Measurements from ENCODE around the gene YWHAQ. TPM values are rescaled to one million over a fixed set of nuclear protein-coding genes. Genes with fewer than 3 reads are reported as not detected.

YWHAQ gene
- total RNA-seq, 1 donor from 2014 or later, result 209 TPM

DNA sequence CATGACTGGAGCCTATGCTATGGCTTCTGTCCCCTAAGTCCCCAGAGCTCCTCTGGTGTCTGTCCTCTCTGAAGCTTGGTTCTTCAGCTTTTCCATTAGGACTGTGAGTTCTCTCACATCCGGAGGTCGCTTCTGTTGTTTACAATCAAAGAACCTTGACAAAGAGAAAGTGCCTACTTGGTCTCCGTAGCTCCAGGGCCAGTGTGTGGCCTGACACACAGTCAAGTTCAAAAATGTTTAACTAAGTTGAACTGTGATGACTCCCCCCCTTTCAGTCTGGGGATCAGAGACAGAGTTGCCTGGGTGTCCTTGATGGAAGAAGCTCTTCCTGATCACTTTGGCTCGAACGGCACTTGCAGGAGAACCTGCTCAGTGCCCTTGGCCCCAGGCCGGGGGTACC, 26.3 kb upstream of the YWHAQ start:
- ATAC-seq (no peak), DNase-seq (ENCODE audit: low spot score) (no peak)
- intact Hi-C loops (cut with DNase I), result no loop called here

DNA sequence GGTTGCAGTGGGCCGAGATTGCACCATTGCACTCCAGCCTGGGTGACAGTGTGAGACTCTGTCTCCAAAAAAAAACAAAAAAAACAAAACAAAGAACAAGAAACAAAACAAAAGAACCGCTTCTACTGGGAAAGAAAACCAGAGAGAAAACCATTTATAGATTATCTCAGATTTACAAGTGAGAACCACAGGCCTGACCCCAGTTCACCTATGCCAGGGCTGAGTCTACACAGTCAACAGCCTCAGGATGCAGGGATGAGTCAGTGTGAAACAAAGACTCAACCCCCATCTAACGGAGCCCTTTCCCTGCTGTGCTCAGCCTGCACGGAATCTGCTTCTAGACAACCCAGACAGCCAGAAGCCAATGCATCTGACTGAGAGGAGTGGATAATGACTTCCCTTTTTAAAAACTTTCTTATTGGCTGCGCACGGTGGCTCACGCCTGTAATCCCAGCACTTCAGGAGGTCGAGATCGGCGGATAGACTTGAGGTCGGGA, 25.5 kb upstream of the YWHAQ start:
- no peak for DNase-seq (ENCODE audit: low spot score)
- intact Hi-C loops (cut with DNase I), result no loop called here
- no peak for ATAC-seq

DNA sequence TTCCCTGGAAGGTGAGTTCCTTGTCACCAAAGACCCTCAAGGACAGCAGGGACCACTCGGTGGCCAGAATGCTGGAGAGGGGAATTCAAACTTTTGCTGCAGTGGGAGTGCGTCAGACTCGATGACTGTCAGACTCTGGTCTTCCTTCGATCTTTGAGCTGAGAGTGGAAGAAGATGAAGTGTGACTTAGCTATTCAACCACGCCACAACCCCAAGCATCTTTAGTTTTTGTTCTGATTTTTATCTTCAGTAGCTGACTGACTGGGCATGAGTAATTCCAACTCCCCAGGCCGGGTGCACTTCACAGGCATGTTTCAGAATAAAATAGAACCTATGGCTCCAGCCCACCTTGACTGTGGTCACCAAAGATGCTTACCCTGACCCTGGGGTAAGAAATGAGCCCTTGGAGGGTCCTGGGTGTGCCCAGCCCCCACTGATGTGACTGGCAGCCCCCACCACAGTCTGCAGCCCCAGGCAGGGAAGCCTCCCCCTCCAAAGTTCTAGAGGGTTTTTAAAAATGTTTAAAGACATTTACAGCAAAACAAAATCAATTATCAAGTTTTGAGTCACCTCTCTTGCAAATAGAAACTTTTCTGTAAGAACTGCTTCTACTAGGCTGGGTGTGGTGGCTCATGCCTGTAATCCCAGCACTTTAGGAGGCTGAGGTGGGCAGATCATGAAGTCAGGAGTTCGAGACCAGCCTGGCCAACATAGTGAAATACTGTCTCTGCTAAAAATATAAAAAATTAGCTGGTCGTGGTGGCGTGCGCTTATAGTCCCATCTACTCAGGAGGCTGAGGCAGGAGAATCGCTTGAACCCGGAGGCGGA, 24.9 kb upstream of the YWHAQ start:
- ATAC-seq (no peak), DNase-seq (ENCODE audit: low spot score) (no peak)
- intact Hi-C loops (cut with DNase I), result no loop called here

DNA sequence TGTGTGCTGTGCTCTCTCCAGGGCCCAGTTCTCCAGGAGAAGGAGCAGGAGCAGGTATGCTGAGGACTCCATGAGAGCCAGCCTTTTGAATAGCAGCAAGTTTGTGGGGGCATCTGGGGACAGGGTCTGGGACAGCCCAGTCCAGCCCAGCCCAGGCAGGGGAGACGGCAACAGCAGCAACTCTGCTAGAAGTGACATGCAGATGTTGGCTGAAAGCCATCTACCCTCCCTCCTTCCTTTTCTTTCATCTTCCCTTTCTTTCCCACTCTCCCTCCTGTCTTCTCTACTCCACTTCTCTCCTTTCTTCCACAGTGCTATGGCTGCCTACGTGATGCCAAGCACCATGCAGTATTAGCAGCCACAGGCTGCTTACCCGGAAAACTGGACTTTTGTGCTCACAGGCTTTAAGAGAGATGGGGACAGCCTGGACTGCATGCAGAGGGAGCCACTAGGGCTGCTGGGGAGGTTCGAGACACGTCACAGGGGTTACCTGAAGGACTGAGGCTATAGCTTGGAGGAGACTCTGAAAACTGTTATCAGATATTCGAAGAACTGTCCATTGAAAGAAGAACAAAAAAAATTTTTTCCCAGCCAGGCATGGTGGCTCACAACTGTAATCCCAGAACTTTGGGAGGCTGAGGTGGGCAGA, 23.8 kb upstream of the YWHAQ start:
- no peak for DNase-seq (ENCODE audit: low spot score)
- intact Hi-C loops (cut with DNase I), result no loop called here
- ATAC-seq, result no peak

DNA sequence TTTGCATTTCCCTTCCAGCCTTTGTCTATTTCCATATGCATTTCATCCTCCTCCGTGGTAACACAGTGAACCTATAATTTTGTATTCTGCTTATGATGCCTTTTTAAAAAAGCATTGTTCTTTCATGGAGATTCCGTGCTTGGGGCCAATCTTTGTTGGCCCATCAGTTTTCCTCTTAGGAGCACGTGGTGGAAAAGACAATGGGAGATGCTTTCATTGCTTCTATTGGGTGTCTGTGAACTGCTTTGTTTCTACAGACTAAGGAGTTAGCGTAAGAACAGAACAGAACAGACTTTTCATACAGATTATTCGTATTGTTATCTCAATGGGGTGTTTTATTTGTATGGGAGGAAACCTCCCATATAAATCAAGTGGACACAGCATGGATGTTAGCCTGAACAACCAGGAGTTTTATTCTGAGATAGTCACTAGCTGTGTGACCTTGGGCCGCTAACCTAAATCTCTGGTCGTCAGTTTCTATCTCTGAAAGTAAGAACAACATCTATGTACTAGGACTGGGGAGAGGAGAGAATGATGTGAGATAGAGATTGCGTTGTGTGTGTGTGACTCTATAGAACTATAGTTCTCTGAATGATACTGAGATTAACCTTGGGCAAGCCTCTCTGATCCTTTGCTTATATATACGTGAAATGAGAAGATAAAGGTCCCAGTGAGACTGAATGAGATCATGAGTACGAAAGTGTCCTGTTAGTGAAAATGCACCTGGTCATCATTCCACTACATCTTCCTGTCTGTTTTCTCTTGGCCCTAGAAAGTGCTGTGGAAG, 22.9 kb upstream of the YWHAQ start:
- DNase-seq (ENCODE audit: low spot score) (no peak), ATAC-seq (no peak)
- intact Hi-C loops (cut with DNase I), result no loop called here

DNA sequence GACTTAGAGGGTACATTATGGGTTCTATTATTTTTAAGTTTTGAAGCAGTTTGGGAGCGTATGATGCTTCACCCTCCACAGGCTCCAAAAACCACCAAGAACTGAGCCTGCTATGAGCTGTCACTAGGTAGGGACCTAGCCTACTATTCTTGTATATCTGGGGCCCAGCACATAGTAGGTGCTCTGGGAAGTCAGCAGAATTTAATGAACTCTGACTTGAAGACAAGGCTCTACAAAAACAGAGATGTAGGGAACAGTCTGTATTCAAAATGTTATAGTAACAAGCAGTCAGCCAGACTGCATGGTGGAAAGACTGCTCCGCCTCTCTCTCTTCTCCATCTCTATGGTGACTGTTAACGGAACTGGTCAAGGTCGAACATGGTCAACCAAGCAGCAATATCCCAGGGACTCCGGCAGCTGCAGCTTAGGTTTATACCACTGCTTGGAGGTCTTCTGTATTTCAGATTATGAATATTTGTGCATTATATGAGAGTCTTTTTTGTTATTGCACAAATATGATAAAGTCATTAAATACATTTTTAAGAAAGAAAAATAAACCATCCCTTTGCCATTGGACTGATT, 22.2 kb upstream of the YWHAQ start:
- intact Hi-C loops (cut with DNase I), result no loop called here
- ATAC-seq (no peak), DNase-seq (ENCODE audit: low spot score) (no peak)

DNA sequence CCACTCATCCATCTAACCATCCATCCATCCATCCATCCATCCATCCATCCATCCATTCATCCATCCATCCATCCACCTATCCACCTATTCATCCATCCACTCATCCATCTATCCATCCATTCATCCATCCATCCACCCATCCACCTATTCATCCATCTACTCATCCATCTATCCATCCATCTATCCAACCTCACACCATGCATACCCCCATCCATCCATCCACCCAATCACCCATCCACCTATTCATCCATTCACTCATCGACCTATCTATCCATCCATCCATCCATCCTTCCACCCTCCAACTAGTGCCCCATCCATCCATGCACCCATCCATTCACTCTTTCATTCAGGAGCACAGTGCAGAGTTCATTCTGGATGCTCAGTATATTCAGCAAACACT, 21.5 kb upstream of the YWHAQ start:
- intact Hi-C loops (cut with DNase I), result no loop called here
- DNase-seq (ENCODE audit: low spot score), result no peak
- ATAC-seq, result no peak

DNA sequence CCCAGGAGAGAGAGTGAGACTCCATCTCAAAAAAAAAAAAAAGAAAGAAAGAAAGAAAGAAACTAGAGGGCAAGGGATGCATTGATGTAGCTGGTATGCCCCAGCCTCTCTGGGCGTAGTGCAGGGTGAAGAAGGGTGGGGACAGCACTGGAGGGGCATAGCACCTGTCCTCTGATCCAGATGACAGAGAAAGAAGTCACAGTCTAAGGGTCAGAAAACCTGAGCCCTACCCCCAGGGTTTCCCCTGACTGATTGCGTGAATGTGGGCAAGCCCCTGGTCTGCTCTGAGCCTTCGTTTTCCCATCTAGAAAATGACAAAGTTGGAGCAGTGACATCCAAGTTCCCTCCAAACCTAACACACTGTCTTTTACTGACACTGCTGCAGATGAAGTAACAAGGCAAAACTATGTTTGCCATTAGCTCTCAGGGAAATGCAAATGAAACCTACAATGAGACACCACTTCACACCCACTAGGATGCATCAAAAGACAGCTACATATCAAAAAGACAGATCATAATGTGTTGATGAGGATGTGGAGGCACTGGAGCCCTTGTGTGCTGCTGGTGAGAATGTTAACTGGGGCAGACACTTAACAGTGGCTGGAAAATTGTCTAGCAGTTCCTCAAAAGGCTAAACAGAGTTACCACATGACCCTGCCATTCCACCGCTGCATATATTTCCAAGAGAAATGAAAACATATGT, 19.5 kb upstream of the YWHAQ start:
- no peak for DNase-seq (ENCODE audit: low spot score)
- no peak for ATAC-seq
- intact Hi-C loops (cut with DNase I), result no loop called here

DNA sequence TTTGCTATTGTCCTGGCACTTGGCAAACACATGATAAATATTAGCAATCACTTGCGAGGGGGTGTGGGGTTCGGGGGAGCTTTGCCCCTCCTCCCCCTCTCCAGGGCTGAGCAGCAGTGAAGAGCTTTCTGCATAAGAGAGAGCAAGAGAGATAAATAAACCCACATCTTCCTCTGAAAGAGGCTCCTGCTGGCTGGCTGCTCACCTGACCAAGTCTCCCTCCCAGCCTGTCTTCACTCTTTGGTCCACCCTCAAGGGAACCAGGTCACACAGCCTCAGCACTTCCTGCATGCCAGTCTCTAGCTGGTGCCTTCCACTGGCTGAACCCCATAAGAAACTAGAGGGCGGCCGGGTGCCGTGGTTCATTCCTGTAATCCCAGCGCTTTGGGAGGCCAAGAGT, 18.5 kb upstream of the YWHAQ start:
- intact Hi-C loops (cut with DNase I), result no loop called here
- no peak for ATAC-seq
- no peak for DNase-seq (ENCODE audit: low spot score)

DNA sequence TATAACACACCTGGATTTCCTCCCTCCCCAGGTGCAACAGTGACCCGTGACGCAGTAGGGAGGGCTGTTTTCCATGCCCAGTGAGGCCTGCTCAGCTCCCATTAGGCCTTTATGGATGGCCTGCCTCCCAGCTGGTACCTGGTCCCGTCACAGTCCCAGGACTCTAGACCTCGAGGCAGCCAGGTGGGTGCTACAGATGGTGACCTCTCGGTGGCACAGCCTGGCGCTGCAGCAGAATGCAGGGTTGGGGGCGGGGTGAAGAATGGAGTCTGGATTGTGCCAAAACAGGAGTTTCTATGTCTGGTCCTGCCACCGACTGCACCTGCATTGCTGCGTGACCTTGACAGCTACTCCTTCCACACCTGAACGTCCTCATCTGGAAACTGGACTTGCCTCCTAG, 18.0 kb upstream of the YWHAQ start:
- intact Hi-C loops (cut with DNase I), result no loop called here
- ATAC-seq (no peak), DNase-seq (ENCODE audit: low spot score) (no peak)

DNA sequence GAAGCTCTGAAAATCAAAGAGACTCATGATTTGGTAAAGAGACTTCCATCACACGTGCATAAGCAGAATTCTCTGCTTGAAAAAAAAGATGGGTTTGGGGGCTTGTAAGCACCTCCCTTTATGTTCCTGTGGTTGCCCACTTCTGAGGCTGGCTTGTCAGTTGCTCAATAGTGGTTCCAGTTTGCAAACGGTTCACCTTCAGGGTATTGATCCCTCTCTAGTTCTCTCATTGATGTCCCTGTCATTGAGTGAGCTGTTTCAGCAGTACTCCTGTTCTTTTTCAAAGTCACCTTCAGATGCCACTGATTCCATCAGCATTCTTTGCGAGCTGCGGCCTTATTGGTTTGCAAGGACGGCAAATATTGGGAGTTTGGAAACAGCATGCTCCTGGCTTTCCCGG, 17.1 kb upstream of the YWHAQ start:
- intact Hi-C loops (cut with DNase I), result no loop called here
- no peak for ATAC-seq
- no peak for DNase-seq (ENCODE audit: low spot score)

DNA sequence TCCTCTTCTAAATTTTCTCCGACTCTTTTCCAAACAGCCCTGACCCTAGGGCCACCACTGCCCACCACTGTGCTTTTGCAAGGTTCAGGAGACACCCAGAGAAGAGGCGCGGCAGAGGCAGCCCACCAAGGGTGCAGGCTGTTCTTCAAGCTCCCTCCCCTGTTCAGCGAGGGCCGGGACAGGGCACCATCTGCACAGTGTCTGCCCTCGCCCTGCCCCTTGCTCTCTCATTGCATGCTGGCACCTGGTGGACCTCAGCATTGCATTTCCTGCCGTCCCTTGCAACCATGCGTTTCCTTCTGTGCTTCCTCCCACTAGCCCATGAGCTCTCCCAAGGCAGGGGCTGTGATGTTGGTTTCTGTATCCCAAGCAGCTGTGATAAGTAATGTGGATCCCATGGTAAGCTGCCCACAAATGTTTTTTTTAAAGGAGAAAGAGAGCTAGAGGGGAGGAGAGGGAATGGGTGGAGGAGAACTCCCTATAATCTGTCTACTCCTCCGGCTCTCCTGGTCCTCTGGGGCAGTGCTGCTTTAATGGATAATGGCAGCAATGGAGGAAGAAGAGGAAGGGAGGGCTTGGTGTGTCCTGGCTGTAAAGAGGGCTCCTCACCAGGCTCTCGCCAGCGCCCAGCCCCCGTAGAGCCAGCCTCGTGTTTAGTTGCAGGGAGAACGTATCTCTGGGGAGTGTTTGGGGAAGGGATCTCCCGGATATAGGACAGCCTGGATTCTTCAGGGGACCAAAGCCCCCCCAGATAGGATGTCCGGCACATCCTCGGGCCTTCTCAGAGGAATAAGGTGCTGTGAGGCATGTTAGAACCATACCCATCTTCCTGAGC, 15.6 kb upstream of the YWHAQ start:
- intact Hi-C loops (cut with DNase I), result no loop called here
- ATAC-seq, result no peak
- DNase-seq (ENCODE audit: low spot score), result no peak

DNA sequence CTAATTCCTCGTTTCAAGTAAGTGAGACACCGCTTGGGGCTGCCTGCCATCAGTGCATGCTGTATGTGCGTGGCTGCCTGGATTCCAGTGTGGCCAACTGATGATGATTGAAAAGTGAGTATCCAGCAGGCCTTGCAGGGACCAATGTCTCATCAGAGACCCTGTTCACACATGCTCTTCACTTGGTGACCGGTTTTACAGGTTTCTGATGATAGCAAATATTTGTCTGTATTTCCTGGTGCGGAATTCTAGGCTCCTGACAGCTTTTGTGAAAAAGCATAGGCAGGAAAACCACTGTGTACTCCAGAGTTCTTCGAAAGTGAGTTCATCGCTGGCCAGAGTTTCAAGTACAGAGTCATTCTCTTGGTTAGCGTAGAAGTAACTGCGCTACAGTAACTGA, 13.8 kb upstream of the YWHAQ start:
- no peak for ATAC-seq
- intact Hi-C loops (cut with DNase I), result no loop called here

DNA sequence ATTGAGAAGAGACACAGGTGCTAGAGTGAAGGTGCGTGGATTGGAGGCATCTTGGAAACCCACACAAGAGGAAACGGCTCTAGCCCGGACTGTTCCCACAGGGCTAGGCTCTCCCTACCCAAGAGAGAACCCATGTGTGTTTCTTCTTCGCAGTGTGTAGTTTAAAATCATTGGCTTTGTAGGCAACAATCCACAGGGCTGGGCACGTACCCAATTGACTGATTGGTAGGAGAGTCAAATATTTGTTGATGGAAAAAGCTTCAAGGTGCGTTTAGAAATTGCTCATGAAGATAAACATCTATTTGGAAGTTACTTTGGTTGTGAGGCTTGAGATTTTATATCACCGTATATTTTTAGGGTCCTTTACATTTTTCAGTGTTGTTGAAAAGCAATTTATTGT, 13.2 kb upstream of the YWHAQ start:
- intact Hi-C loops (cut with DNase I), result no loop called here
- no peak for ATAC-seq
- no peak for DNase-seq (ENCODE audit: low spot score)

More for the DNA sequence above, 13.8 kb upstream of the YWHAQ start:
- no peak for DNase-seq (ENCODE audit: low spot score)

DNA sequence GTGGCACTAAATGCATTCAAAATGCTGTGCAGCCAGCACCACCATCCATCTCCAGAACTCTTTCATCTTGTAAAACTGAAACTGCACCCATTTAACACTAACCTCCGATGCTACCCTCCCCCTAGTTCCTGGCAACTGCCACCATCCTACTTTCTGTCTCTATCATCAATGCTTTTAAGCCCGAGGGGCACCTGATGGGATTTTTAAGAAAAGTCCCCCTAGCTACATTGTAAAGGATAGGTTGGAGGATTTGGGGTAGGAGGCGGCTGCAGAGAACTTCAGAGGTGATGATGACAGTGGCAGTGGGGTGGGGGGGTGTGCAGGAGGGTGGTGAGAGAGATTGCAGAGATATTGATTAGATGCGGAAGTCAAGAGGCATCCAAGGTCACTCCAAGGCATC, 10.8 kb upstream of the YWHAQ start:
- DNase-seq (ENCODE audit: low spot score) (no peak), ATAC-seq (no peak)
- intact Hi-C loops (cut with DNase I), result no loop called here

DNA sequence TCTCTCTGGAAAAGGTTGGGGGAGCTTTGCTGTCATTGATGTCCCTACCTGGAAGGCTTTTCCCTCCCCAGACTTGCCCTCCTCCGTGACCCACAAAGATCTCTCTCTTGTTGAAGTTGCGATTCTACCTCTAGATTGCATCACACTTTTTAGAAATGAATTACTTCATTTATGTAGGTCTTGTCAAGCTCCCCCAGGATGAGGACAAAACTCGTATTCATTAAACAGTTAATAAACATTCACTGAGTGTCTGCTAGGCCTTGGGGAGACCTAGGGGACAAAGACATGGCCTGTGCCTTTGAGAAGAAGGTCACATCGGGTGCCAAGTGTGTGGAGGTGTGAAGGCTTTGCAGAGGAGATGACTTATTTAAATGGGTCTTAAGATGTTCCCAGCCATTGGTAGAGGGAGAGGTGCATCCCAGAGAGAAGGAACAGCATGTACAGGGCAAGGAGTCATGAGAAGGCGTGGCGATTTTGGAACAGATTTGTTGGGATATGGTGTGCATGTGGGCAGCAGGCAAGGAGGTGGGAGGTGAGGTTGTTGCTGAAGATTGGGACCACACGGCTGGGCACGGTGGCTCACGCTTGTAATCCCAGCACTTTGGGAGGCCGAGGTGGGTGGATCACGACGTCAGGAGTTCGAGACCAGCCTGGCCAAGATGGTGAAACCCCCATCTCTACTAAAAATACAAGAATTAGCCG, 9.8 kb upstream of the YWHAQ start:
- intact Hi-C loops (cut with DNase I), result no loop called here
- ATAC-seq (no peak), DNase-seq (ENCODE audit: low spot score) (no peak)

DNA sequence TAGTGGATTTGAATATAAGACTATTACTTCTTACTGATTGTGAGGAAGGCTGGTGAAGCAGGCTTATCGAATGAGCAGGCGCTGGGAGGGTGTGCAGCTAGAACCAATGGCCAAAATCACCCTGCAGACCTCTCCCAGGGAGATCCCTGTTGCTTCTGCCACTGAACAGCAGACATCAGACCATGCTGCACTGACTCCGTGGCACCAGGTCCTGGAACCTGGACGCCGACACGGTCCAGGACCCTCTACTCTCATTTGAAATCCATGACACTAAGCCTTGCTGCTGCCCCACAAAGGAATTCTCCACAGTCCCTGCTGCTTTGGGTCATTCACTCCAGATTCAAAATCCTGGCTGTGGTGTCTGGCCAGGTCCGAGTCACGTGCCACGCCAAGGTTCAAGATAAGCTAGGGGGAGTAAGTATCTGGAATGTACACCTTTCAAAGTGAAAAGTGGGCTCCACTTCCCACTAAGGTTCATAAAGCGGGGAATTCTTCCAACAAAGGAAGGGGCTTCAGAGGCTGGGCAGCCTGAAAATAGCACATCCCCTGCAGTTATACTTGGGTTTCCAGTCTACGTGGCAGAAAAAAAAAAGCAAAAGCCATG, 9.0 kb upstream of the YWHAQ start:
- ATAC-seq (no peak), DNase-seq (ENCODE audit: low spot score) (no peak)
- intact Hi-C loops (cut with DNase I), result no loop called here
